T-helper 17 cell (primary cell): ENCODE data around the gene JPH3. TPM values are rescaled to one million over a fixed set of nuclear protein-coding genes. Genes with fewer than 3 reads are reported as not detected.

Experiments
- ATAC-seq: fragments of 150-1000 bp; cut with Tn5 transposase; 2 replicates; pipeline ENCODE4 v1.10.0; 2021; ENCODE audit warnings: mild to moderate bottlenecking, moderate library complexity
- DNase-seq, 3 donors: peaks; one replicate each; pipeline versions ENCODE4 v3.0.0 to v3.0.0-alpha.2; 2020 to 2021
- H3K9me3 ChIP-seq: one replicate; pipeline ENCODE4 v1.7.0; 2013; ENCODE audit warnings: low read length, mild to moderate bottlenecking; ENCODE audit not compliant: control insufficient read depth, poor library complexity, severe bottlenecking
- H3K27ac Mint-ChIP-seq: one replicate; pipeline ENCODE4 v1.8.0; 2022; ENCODE audit warnings: mild to moderate bottlenecking, moderate library complexity, mixed read lengths
- H3K27me3 Mint-ChIP-seq: one replicate; pipeline ENCODE4 v1.8.0; 2022; ENCODE audit warnings: mixed read lengths
- H3K36me3 Mint-ChIP-seq: one replicate; pipeline ENCODE4 v1.8.0; 2022; ENCODE audit warnings: low read depth, mixed read lengths
- H3K4me1 Mint-ChIP-seq: one replicate; pipeline ENCODE4 v1.8.0; 2022; ENCODE audit warnings: mild to moderate bottlenecking, mixed read lengths
- H3K4me3 Mint-ChIP-seq: one replicate; pipeline ENCODE4 v1.8.0; 2022; ENCODE audit warnings: mild to moderate bottlenecking, moderate library complexity, mixed read lengths
- total RNA-seq, 4 donors: library from RNA in 2 of 4; stranded (reverse) in 2 of 4; gene quantifications; one replicate each; pipeline ENCODE4 v1.2.3 and lab custom pipeline; 2022 to 2026

Gene JPH3
- total RNA-seq, 2 donors from 2014 or later, result 0.08 TPM; not detected in 1

DNA sequence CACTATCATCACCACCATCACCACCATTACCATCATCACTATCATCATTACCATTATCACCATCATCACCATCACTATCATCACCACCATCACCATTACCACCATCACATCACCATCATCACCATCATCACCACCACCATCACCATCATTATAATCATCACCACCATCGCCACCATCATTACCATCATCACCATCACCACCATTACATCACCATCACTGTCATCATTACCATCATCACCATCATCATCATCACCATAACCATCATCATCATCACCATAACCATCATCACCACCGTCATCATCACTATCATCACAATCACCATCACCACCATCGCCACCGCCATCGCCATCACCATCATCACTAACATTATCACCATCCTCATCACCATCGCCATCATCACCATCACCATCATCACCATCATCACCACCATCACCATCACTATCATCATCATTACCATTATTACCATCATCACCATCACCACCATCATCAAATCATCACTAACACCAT lies 4.9 kb upstream of the JPH3 start:
- ATAC-seq (no peak), DNase-seq (no peak)
- no peaks in the 10 kb centered on the region for H3K9me3 ChIP-seq
- Mint-ChIP-seq H3K4me3 (no peak overlapping the region), H3K4me1 (no peaks in the 10 kb centered on the region), H3K36me3 (no peaks in the 10 kb centered on the region), H3K27ac (no peak overlapping the region), H3K27me3 (peaks cover 15% of the 10 kb centered on the region)

- no peak overlapping the region for H3K4me3 Mint-ChIP-seq
- peaks cover 21% of the 10 kb centered on the region for H3K27me3 Mint-ChIP-seq
- ATAC-seq (no peak), DNase-seq (no peak)
- H3K4me1 Mint-ChIP-seq, result peaks cover 4% of the 10 kb centered on the region
- peaks cover 3% of the 10 kb centered on the region for H3K36me3 Mint-ChIP-seq
- no peaks in the 10 kb centered on the region for H3K9me3 ChIP-seq
- H3K27ac Mint-ChIP-seq, result no peak overlapping the region
These were observed 3.9 kb upstream of the JPH3 start for GRCh38 chr16:87598431-87598830.

DNA sequence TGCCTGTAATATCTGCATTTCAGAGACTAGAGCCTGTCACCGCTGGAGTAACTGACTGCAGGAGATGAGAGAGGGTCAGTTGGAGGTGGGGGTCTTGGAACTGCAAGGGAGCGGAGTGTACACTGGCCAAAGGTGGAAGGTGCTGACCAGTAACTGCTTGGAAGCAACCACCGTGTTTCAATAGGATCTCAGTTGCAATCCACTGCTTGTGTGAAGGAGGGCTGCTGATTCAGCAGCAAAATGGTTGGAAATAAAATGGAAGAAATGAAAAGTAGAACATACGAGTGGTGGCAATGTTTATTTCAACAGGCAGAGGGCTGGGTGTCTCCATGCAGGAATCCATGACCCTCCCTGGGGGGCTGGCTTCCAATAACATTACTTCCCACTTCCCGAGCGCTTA lies 2.1 kb upstream of the JPH3 start:
- Mint-ChIP-seq H3K27me3 (peaks cover 34% of the 10 kb centered on the region), H3K4me3 (peak overlapping the region; percentile 59), H3K36me3 (peaks cover 3% of the 10 kb centered on the region), H3K4me1 (peaks cover 4% of the 10 kb centered on the region), H3K27ac (no peak overlapping the region)
- no peaks in the 10 kb centered on the region for H3K9me3 ChIP-seq
- no peak for DNase-seq
- no peak for ATAC-seq

DNA sequence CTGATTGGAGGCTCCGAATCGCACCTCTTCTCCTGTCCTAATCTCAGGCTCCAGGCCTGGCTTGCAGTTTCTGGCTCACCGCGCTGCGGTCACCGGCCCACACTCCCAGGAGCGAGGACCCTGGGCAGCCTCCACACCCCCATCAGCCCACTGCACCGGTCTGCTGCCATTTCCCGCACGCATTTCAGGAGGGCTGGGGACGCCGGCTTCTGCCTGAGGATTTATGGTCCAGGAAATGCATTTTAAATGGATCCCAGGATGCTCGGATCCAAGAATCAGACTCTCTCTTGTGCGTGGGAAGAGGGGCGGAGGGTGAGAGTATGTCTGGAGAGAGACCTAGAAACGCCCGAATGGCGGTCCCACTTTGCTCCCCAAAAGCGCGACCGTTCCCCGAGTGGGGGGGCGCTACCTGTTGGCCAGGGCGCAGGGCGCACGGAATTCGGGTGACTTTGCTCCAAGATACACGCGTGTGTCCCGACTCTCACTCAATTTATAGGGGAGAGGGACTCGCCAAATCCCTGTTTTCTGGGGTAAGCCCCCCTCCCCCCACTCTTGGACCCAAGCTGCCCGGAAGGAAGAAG lies 817 bp upstream of the JPH3 start:
- peaks cover 3% of the 10 kb centered on the region for H3K36me3 Mint-ChIP-seq
- peaks cover 4% of the 10 kb centered on the region for H3K4me1 Mint-ChIP-seq
- no peak overlapping the region for H3K4me3 Mint-ChIP-seq
- ATAC-seq (no peak), DNase-seq (no peak)
- H3K27ac Mint-ChIP-seq, result no peak overlapping the region
- peaks cover 40% of the 10 kb centered on the region for H3K27me3 Mint-ChIP-seq
- no peaks in the 10 kb centered on the region for H3K9me3 ChIP-seq

GRCh38 chr16:87602821-87603683 lies 744 bp downstream of the JPH3 start:
- peaks cover 55% of the 10 kb centered on the region for H3K27me3 Mint-ChIP-seq

DNA sequence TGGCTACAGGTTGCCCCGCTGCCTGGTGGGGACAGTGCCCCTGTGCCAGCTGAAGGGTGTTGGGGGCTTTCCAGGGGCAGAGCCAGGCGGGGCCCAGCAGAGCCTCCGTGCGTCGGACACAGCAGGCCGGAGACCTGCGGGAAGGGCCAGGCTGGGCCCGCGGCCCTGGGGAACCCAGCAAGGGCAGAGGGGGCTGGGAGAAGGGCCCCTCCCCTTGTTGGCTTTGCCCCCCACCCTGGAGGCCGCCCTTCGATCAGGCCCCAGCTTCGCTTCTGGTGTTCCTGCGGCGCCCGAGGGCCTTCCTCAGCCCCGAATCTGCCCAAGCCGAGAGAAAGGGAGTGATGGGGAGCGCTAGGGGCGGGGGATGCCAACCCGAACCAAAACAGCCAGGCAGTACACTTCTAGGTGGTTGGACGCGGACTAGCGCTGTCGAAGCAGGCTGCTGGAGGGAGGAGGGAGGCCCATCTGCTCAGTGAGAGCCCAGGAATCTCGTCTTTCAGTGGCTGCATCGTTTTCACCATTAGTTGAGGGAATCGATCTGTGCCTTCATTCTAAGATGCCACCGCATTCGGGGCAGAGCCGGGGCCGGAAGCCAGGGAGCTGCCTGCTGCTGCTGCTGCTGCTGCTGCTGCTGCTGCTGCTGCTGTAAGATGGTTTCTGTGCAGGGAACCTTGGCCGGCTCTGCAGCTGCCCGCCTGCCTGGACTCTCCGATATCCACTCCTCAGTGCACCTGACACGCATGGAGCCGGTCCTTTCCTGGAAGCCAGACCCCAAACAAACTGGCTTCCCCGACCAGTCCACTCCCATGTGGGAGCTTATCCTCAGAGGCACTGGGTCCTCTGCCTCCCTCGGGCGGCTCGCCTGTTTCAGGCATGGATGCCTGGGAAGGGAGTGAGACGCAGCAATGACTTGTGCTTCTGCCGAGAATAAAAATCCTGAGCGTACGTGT lies 1.7 kb downstream of the JPH3 start:
- Mint-ChIP-seq H3K27me3 (peaks cover 56% of the 10 kb centered on the region), H3K4me3 (peak overlapping the region; percentile 87), H3K36me3 (peaks cover 6% of the 10 kb centered on the region), H3K27ac (no peak overlapping the region), H3K4me1 (peaks cover 4% of the 10 kb centered on the region)
- H3K9me3 ChIP-seq, result no peaks in the 10 kb centered on the region
- no peak for ATAC-seq
- no peak for DNase-seq

More at GRCh38 chr16:87602821-87603683, 744 bp downstream of the JPH3 start:
- Mint-ChIP-seq H3K36me3 (peaks cover 6% of the 10 kb centered on the region), H3K27ac (no peak overlapping the region), H3K4me1 (peaks cover 4% of the 10 kb centered on the region), H3K4me3 (peak overlapping the region; percentile 87)
- H3K9me3 ChIP-seq, result no peaks in the 10 kb centered on the region
- DNase-seq, result no peak
- ATAC-seq, result no peak

GRCh38 chr16:87604634-87605111 lies 2.4 kb downstream of the JPH3 start:
- no peak overlapping the region for H3K4me3 Mint-ChIP-seq
- H3K4me1 Mint-ChIP-seq, result peaks cover 4% of the 10 kb centered on the region
- H3K36me3 Mint-ChIP-seq, result peaks cover 6% of the 10 kb centered on the region
- H3K27ac Mint-ChIP-seq, result no peak overlapping the region
- DNase-seq (no peak), ATAC-seq (no peak)
- H3K9me3 ChIP-seq, result no peaks in the 10 kb centered on the region
- H3K27me3 Mint-ChIP-seq, result peaks cover 56% of the 10 kb centered on the region

DNA sequence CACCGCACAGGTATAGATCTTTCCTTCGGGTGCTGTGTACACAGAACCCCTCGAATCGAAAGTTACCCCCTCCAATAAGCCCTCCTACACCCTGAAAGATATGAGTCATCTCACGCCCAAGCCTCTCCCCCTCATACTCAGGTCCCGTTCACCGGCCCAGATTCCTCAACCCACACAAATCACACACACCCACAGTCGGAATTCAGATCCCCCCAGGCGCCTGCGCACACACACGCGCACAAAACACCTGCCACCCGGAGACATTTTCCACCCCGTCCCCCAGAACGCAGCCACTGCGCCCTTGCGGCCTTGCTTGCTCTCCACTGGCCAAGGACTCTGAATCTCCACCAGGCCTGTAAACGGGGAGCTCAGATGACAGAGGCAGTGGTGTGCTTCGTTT lies 4.9 kb downstream of the JPH3 start:
- no peak for DNase-seq
- H3K27ac Mint-ChIP-seq, result no peak overlapping the region
- H3K27me3 Mint-ChIP-seq, result peaks cover 53% of the 10 kb centered on the region
- H3K4me1 Mint-ChIP-seq, result peaks cover 4% of the 10 kb centered on the region
- H3K36me3 Mint-ChIP-seq, result peaks cover 6% of the 10 kb centered on the region
- H3K4me3 Mint-ChIP-seq, result no peak overlapping the region
- ATAC-seq, result no peak
- no peaks in the 10 kb centered on the region for H3K9me3 ChIP-seq

- peaks cover 52% of the 10 kb centered on the region for H3K27me3 Mint-ChIP-seq
- H3K4me1 Mint-ChIP-seq, result peaks cover 4% of the 10 kb centered on the region
- DNase-seq (no peak), ATAC-seq (no peak)
- no peak overlapping the region for H3K27ac Mint-ChIP-seq
- H3K36me3 Mint-ChIP-seq, result peaks cover 6% of the 10 kb centered on the region
- H3K4me3 Mint-ChIP-seq, result no peak overlapping the region
- H3K9me3 ChIP-seq, result no peaks in the 10 kb centered on the region
These were observed 5.6 kb downstream of the JPH3 start for GRCh38 chr16:87607871-87608270.

GRCh38 chr16:87608400-87608985 lies 6.2 kb downstream of the JPH3 start:
- Mint-ChIP-seq H3K4me1 (no peaks in the 10 kb centered on the region), H3K4me3 (no peak overlapping the region), H3K27me3 (peaks cover 47% of the 10 kb centered on the region), H3K36me3 (peaks cover 4% of the 10 kb centered on the region), H3K27ac (no peak overlapping the region)
- no peaks in the 10 kb centered on the region for H3K9me3 ChIP-seq
- DNase-seq (peak in 1 of 3 donors; percentile 31), ATAC-seq (no peak)

DNA sequence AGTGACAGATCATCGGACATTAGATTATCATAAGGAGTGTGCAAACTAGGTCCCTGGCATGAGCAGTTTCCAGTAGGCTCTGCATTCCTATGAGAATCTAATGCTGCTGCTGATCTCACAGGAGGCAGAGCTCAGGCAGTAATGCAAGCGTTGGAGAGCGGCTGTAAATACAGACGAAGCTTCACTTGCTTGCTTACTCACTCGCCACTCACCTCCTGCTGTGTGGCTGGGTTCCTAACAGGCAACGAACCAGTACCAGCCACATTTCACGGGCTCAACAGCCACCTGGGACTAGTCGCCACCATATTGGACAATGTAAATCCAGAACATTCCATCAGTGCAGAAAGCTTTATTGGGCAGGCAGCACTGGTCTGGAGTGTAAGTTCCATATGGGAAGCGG lies 7.7 kb downstream of the JPH3 start:
- DNase-seq (no peak), ATAC-seq (no peak)
- Mint-ChIP-seq H3K4me3 (no peak overlapping the region), H3K27ac (no peak overlapping the region), H3K36me3 (peaks cover 4% of the 10 kb centered on the region), H3K27me3 (peaks cover 37% of the 10 kb centered on the region), H3K4me1 (no peaks in the 10 kb centered on the region)
- no peaks in the 10 kb centered on the region for H3K9me3 ChIP-seq

DNA sequence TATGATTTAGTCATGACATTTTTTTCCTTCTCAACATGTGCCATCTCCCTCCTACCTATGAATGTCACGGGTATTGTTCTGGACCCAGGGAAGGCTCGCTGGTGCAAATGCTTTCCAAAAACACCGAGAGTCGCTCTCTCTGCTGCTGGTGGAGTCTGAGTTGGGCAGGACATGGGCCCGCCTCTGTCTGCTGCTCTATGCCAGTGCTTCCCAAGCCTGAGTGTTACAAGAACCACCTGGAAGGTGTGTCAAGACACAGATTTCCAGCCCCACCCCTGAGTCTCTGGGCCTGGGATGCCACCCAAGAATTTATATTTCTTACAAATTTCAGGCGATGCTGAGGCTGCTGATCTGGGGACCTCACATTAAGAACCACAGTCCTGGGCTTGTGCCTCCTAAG lies 9.1 kb downstream of the JPH3 start:
- peaks cover 2% of the 10 kb centered on the region for H3K4me1 Mint-ChIP-seq
- H3K9me3 ChIP-seq, result no peaks in the 10 kb centered on the region
- H3K36me3 Mint-ChIP-seq, result peaks cover 4% of the 10 kb centered on the region
- ATAC-seq, result no peak
- DNase-seq, result no peak
- no peak overlapping the region for H3K27ac Mint-ChIP-seq
- H3K4me3 Mint-ChIP-seq, result no peak overlapping the region
- H3K27me3 Mint-ChIP-seq, result peaks cover 29% of the 10 kb centered on the region
